Large intestine (tissue), 3 donors: ENCODE data around the gene IL4I1. TPM values are rescaled to one million over a fixed set of nuclear protein-coding genes. Genes with fewer than 3 reads are reported as not detected.

Experiments
- DNase-seq, 2 donors: peaks; one replicate each; pipeline versions ENCODE4 v3.0.0 to v3.0.0-alpha.2; 2013
- H3K27ac ChIP-seq: one replicate; pipeline ENCODE4 v1.5.1; 2013; ENCODE audit warnings: low read length
- H3K27me3 ChIP-seq: 2 replicates; pipeline ENCODE4 v1.6.1; 2013; ENCODE audit warnings: low read length; ENCODE audit not compliant: control insufficient read depth, insufficient read depth
- H3K36me3 ChIP-seq: 2 replicates; pipeline ENCODE4 v1.6.1; 2013; ENCODE audit warnings: low read length; ENCODE audit not compliant: control insufficient read depth, insufficient read depth
- H3K4me1 ChIP-seq: one replicate; pipeline ENCODE4 v1.6.1; 2013; ENCODE audit warnings: low read length; ENCODE audit not compliant: control insufficient read depth, insufficient read depth
- H3K4me3 ChIP-seq: one replicate; pipeline ENCODE4 v1.5.1; 2013; ENCODE audit warnings: low read length
- H3K9me3 ChIP-seq: one replicate; pipeline ENCODE4 v1.6.1; 2013; ENCODE audit warnings: mild to moderate bottlenecking, low read depth, low read length, moderate library complexity; ENCODE audit not compliant: control insufficient read depth
- WGBS: methylation state at CpG from one replicate; pipeline ENCODE4 v1.1.5; 2013; ENCODE audit warnings: low lambda C conversion rate; ENCODE audit not compliant: insufficient coverage; 5-methylcytosine and 5-hydroxymethylcytosine counted together
- polyA plus RNA-seq: library from polyadenylated mRNA; unstranded; fragments of 120-200 nt; gene quantifications from one replicate; pipeline ENCODE4 v1.2.1, GENCODE V29; 2013

The IL4I1 gene
- polyA plus RNA-seq, 1 donor, result 3.5 TPM

GRCh38 chr19:49861541-49862378, 34.9 kb downstream of the IL4I1 start:
- Histone ChIP-seq H3K27ac (no peak overlapping the region), H3K4me3 (no peak overlapping the region), H3K36me3 (peaks cover 67% of the 10 kb centered on the region), H3K9me3 (peaks cover 2% of the 10 kb centered on the region), H3K27me3 (no peaks in the 10 kb centered on the region), H3K4me1 (peaks cover 11% of the 10 kb centered on the region)
- DNase-seq, result no peak
- 90% methylated on average over 2 of the region's 60 CpGs for WGBS

- WGBS, result no CpG with 5 or more reads among the region's 13 CpGs
- Histone ChIP-seq H3K27ac (no peak overlapping the region), H3K4me1 (peaks cover 5% of the 10 kb centered on the region), H3K27me3 (no peaks in the 10 kb centered on the region), H3K4me3 (no peak overlapping the region), H3K36me3 (peaks cover 71% of the 10 kb centered on the region), H3K9me3 (peaks cover 2% of the 10 kb centered on the region)
- no peak for DNase-seq
These were observed 35.6 kb downstream of the IL4I1 start for GRCh38 chr19:49861107-49861506.

- Histone ChIP-seq H3K9me3 (peaks cover 2% of the 10 kb centered on the region), H3K27me3 (no peaks in the 10 kb centered on the region), H3K27ac (no peak overlapping the region), H3K36me3 (peaks cover 76% of the 10 kb centered on the region), H3K4me3 (no peak overlapping the region), H3K4me1 (no peaks in the 10 kb centered on the region)
- WGBS, result no CpG with 5 or more reads among the region's 17 CpGs
- DNase-seq, result no peak
These were observed 36.2 kb downstream of the IL4I1 start for GRCh38 chr19:49860336-49861102.

- Histone ChIP-seq H3K27ac (no peak overlapping the region), H3K4me1 (no peaks in the 10 kb centered on the region), H3K4me3 (no peak overlapping the region), H3K9me3 (peaks cover 2% of the 10 kb centered on the region), H3K27me3 (no peaks in the 10 kb centered on the region), H3K36me3 (peaks cover 81% of the 10 kb centered on the region)
- DNase-seq, result no peak
- 80% methylated on average over 2 of the region's 22 CpGs for WGBS
These were observed 36.9 kb downstream of the IL4I1 start for GRCh38 chr19:49859682-49860335.

- peaks cover 70% of the 10 kb centered on the region for H3K36me3 ChIP-seq
These were observed 38.4 kb downstream of the IL4I1 start for GRCh38 chr19:49858088-49858985.

GRCh38 chr19:49857838-49858087, 38.9 kb downstream of the IL4I1 start:
- Histone ChIP-seq H3K4me3 (no peak overlapping the region), H3K27ac (no peak overlapping the region), H3K9me3 (peaks cover under 1% of the 10 kb centered on the region), H3K27me3 (no peaks in the 10 kb centered on the region), H3K4me1 (peaks cover 1% of the 10 kb centered on the region), H3K36me3 (peaks cover 67% of the 10 kb centered on the region)
- no CpG with 5 or more reads among the region's 5 CpGs for WGBS
- no peak for DNase-seq

More at GRCh38 chr19:49858088-49858985, 38.4 kb downstream of the IL4I1 start:
- H3K4me3 ChIP-seq, result no peak overlapping the region
- peaks cover 2% of the 10 kb centered on the region for H3K9me3 ChIP-seq
- no peak overlapping the region for H3K27ac ChIP-seq
- DNase-seq, result no peak
- no peaks in the 10 kb centered on the region for H3K4me1 ChIP-seq
- no CpG with 5 or more reads among the region's 37 CpGs for WGBS
- no peaks in the 10 kb centered on the region for H3K27me3 ChIP-seq

GRCh38 chr19:49857061-49857837, 39.4 kb downstream of the IL4I1 start:
- WGBS, result no CpG with 5 or more reads among the region's 26 CpGs
- Histone ChIP-seq H3K9me3 (no peaks in the 10 kb centered on the region), H3K4me3 (no peak overlapping the region), H3K36me3 (peaks cover 68% of the 10 kb centered on the region), H3K27me3 (no peaks in the 10 kb centered on the region), H3K27ac (no peak overlapping the region), H3K4me1 (peaks cover 6% of the 10 kb centered on the region)
- no peak for DNase-seq

GRCh38 chr19:49856574-49857021, 40.1 kb downstream of the IL4I1 start:
- no CpG with 5 or more reads among the region's 18 CpGs for WGBS
- H3K4me3 ChIP-seq, result no peak overlapping the region
- DNase-seq, result no peak
- no peak overlapping the region for H3K27ac ChIP-seq
- no peaks in the 10 kb centered on the region for H3K27me3 ChIP-seq
- H3K36me3 ChIP-seq, result peaks cover 64% of the 10 kb centered on the region
- peaks cover 10% of the 10 kb centered on the region for H3K4me1 ChIP-seq
- H3K9me3 ChIP-seq, result no peaks in the 10 kb centered on the region

- no peak for DNase-seq
- H3K9me3 ChIP-seq, result no peaks in the 10 kb centered on the region
- H3K36me3 ChIP-seq, result peaks cover 60% of the 10 kb centered on the region
- H3K4me1 ChIP-seq, result peaks cover 10% of the 10 kb centered on the region
- H3K27ac ChIP-seq, result no peak overlapping the region
- no CpG with 5 or more reads among the region's 21 CpGs for WGBS
- H3K4me3 ChIP-seq, result no peak overlapping the region
- H3K27me3 ChIP-seq, result no peaks in the 10 kb centered on the region
These were observed 40.8 kb downstream of the IL4I1 start for GRCh38 chr19:49855676-49856573.
